Inferior parietal cortex (tissue), 1 donor: ENCODE measurements around the gene LEMD1.
A peak's percentile ranks its signal among the peaks of the same experiment; 100 is the strongest.
"Not testable (repeated sequence)": the region's sequence is repeated elsewhere in the genome, so short reads cannot be mapped to it uniquely, and the experiment has no call there.

Source experiments
- DNase-seq: peaks from one replicate; pipeline ENCODE4 v3.0.0-alpha.2; 2016; ENCODE audit errors: extremely low spot score

LEMD1 gene

DNA sequence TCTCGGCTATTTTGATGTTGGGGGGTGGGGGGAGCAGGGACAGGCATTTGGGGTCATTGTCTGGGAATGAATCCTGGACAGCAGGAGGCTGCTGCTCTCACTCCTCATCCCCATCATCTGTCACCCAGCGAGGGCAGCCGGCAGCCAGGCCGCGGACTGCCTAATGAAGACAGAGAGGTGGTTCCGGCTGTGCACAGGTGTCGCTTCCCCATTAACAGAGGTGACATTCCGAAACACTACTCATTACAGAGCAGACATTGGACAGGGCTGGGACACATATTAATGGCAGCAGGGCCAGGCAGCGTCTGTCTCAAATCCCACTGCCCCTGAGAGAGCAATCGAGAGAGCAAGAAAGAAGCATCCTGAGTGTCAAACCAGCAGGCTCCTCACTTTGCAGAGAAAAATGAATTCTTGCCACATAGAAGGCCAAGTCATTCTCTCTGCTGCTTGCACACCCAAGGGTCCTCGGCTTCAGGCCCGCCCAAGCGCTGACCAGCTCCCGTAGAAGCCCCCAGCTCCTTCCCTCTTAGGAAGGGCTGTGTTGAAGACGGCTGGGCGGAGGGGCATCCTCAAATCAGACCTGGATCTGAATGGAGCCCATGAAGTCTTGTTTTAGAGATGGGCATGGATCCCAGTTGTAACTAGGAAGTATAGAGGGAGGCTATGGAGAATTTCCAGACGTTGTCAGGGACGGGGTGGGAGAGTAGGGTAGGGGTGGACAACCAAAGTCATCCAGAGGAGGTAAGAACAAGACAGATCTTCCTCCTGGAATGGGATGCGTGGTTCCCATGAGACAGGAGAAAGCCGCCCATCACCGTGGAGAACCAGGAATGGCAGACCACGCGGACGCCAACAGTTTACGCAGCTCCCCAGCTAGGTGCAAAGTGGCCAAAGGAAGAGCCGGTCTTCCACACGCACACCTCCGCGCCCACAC, 8.2 kb upstream of the LEMD1 start:
- no peak for DNase-seq

- DNase-seq, result no peak
Measured at GRCh38 chr1:205424901-205425600, 3.2 kb upstream of the LEMD1 start.

GRCh38 chr1:205423814-205424399, 2.1 kb upstream of the LEMD1 start:
- DNase-seq, result no peak

DNA sequence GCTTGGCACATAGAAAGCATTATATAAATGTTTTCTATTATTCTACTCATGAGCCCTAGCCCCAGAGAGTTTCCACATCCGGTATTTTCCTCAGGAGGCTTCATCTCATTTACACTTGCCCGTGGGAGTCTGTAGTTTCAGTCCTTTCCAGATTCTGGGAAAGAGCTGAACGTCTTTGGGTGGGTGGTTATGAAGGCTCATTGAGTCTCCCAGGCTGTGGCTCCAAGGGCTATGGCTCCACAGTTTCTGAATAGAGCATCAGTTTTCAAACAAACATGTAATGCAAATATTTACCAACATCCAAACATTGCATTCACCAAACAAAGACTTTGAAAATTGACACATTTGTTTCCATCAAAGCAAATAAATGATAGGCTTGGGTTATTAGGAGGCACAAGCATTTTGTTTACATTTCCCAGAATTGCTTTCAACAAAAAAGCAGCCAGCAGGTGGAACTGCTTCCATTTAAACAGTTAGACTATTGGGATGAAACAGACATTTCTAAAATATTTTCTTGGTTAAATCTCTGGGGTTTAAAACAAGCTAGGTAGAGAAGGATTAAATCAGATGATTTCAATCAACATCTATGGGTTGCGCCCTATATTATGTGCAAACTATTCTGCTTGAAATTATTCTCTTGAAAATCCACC, 1.3 kb upstream of the LEMD1 start:
- DNase-seq, result peak; percentile 3

DNA sequence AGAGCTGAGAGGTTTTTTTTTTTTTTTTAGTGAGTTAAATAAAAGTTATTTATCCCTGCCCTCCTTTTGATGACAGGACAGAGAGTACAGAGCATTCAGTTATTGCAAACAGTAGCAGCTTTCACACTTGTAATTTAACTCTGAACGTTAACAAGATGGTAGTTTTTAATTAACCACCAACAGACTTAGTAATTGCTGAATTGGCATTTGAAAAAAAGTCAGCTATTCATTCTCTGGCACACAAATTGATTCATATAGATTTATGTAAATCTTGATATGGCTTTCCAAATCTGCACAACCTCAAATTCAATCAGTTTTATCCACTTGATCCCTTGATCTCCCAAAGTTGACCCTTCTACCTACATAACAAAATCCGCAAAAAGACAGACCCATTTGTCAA, 918 bp downstream of the LEMD1 start:
- DNase-seq, result no peak

- no peak for DNase-seq
Measured at GRCh38 chr1:205417870-205418635, 3.8 kb downstream of the LEMD1 start.

DNA sequence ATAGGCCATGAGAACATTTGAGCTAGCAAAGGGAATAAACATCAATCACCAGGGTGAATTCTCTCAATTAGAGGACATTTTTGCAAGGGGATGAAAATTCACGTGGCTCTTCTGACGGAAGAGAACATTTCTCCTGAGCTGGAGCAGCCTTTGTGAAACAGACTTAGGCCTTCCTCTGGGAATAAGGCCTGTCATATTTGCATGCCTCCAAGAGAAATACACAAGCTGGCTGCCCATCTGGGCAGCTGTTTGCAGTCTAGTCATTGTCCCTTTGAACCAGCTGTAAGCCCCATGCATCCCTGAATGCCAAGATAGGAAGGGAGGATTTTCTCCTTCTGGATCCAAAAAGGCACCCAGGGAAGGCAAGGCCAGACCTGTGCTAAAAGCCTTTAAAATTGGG, 5.5 kb downstream of the LEMD1 start:
- DNase-seq, result peak; percentile 2

DNA sequence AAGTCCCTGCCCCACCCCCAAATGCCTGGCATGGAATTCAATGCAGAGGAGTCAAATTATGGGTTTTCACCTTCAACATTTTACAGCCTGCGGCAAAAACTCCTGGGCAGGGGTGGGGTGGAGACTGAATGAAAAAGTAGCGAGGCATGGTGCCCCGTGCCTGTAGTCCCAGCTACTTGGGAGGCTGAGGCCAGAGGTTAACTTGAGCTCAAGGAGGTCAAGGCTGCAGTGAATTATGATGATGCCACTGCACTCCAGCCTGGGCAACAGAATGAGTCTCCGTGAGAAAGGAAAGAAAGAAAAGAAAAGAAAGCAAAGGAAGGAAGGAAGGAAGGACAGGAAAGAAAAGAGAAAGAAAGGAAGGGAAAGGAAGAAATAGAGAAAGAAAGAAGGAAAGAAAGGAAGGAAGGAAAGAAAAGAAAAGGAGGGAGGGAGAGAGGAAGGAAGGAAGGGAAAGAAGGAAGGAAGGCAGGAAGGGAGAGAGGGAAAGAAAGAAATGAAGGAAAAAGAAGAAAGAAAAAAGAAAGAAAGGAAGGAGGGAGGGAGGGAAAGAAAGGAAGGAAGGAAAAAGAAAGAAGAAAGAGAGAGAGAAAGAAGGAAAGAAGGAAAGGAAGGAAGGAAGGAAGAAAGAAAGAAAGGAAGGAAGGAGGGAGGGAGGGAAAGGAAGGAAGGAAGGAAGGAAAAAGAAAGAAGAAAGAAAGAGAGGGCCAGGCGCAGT, 11.1 kb downstream of the LEMD1 start:
- no peak for DNase-seq

- DNase-seq, result no peak
Measured at GRCh38 chr1:205407970-205408369, 13.9 kb downstream of the LEMD1 start.

- not testable (repeated sequence) for DNase-seq
Measured at GRCh38 chr1:205406252-205406651, 15.6 kb downstream of the LEMD1 start.

DNA sequence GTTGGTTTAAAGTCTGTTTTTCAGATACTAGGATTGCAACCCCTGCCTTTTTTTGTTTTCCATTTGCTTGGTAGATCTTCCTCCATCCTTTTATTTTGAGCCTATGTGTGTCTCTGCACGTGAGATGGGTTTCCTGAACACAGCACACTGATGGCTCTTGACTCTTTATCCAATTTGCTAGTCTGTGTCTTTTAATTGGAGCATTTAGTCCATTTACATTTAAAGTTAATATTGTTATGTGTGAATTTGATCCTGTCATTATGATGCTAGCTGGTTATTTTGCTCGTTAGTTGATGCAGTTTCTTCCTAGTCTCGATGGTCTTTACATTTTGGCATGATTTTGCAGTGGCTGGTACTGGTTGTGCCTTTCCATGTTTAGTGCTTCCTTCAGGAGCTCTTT, 17.4 kb downstream of the LEMD1 start:
- not testable (repeated sequence) for DNase-seq

- no peak for DNase-seq
Measured at GRCh38 chr1:205398586-205398985, 23.3 kb downstream of the LEMD1 start.

DNA sequence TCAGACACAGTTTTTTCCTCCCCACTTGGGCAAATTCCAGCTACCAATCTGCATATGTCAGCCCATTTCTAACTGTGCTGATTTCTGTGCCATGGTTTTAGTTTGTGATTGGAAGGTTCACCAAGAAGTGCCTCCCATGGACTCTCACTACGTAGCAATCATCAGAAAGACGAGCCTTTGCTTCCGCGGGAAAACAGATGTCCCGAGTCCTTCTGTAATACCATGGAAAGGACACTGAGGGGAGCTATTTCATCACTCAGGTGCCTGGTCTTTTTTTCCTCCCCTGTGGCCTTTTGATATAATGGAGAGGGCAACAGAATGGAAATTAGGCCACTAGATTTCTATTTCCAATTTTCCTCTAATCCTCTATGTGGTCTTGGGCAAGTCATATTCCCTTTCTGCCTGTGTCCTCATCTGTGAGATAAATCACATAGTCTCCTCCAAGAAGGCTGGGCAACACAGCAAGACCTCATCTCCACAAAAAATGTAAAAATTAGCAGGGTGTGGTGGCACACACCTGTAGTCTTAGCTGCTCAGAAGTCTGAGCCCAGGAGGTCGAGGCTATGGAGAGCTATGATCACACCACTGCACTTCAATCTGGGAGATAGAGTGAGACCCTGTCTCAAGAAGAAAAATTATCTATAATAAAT, 24.8 kb downstream of the LEMD1 start:
- DNase-seq, result peak; percentile 70

DNA sequence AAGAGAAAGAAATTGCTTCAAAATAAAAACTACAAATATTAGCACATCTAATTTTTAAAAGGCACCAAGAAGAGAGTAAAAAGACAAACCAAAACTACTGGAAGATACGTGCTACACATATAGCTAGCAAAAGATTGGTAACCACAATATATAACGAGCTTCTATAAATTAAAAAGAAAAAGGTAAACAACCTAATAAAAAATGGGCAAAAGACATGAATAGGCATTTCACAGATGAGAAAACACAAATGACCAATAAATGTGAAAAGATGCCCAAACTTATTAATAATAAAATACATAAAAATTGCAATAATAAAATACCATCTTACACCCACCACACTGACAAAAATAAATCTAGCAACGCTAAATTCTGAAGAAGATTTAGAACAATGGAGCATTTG, 26.2 kb downstream of the LEMD1 start:
- no peak for DNase-seq

GRCh38 chr1:205392650-205393049, 29.2 kb downstream of the LEMD1 start:
- DNase-seq, result no peak

- DNase-seq, result no peak
Measured at GRCh38 chr1:205391386-205391785, 30.5 kb downstream of the LEMD1 start.

- DNase-seq, result no peak
Measured at GRCh38 chr1:205387845-205388244, 34.0 kb downstream of the LEMD1 start.

DNA sequence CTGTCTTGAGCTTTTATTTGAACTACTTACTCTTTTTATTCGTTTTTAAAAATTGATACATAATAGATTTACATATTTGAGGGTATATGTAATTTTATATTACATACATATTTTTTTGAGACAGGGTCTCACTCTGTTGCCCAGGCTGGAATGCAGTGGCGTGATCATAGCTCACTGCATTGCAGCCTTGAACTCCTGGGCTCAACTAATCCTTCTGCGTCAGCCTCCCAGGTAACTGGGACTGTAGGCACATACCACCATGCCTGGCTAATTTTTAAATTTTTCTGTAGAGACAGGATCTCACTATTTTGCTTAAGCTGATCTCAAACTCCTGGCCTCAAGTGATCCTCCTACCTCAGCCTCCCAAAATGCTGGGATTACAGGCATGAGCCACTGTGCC, 38.9 kb downstream of the LEMD1 start:
- DNase-seq, result not testable (repeated sequence)

- DNase-seq, result peak; percentile 58
Measured at GRCh38 chr1:205382561-205382960, 39.3 kb downstream of the LEMD1 start.

DNA sequence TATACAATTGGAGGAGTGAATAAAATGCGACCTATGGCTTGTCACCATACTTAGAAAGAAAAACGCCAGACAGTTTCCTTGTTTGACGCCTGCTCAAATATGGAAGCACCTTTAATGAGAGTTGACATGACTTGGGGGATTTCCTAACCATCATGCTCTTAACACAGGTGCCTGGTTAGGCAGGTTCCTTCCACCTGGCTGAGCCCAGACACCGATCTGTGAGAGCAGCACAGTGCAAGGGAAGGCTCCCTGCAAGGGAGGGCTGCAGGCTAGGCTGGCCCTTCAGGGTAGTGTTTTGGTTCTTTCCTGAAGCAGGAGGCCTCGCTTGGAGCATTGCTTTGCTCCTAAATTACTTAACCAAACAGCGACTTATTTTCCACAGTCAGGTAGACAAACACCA, 40.6 kb downstream of the LEMD1 start:
- no peak for DNase-seq
